Measurements from ENCODE around the gene FAM20A. TPM values are rescaled to one million over a fixed set of nuclear protein-coding genes. Genes with fewer than 3 reads are reported as not detected.

Gene FAM20A
- total RNA-seq, 5 donors from 2014 or later (not counting 1 experiment from before 2014, with no cell fraction given), result 0.16 to 0.38 (median 0.35) TPM; not detected in 2

- Histone ChIP-seq H3K27ac (ENCODE audit: low read length) (no peak overlapping the region), H3K4me1 (ENCODE audit: control insufficient read depth in 1 of 2, extremely low read depth in 1 of 2, insufficient read depth in 2 of 2, low read length in 2 of 2) (no peaks in the 10 kb centered on the region), H3K36me3 (ENCODE audit: control insufficient read depth in 2 of 2, extremely low read depth in 1 of 2, insufficient read depth in 1 of 2, low read length in 1 of 2) (no peaks in the 10 kb centered on the region), H3K27me3 (replicated peaks in 1 of 2; ENCODE audit: control insufficient read depth in 2 of 2, extremely low read depth in 1 of 2, insufficient read depth in 2 of 2, low read length in 1 of 2) (peaks cover 0 to 7% of the 10 kb centered on the region in 2 experiments), H3K9me3 (peaks cover 7% of the 10 kb centered on the region), H3K4me3 (ENCODE audit: control insufficient read depth in 1 of 2, extremely low read depth in 1 of 2, low read length in 1 of 2) (no peak overlapping the region)
- CTCF ChIA-PET, result no interaction called here
- peaks cover 11 to 17% of the 10 kb centered on the region in 2 donors for H3K27me3 Mint-ChIP-seq
- peaks cover 6 to 28% (median 27%) of the 10 kb centered on the region in 3 donors for H3K9me3 Mint-ChIP-seq
- WGBS (ENCODE audit: insufficient coverage), result no CpG with 5 or more reads among the region's 3 CpGs
- H3K4me3 Mint-ChIP-seq, result no peak overlapping the region
- H3K4me1 Mint-ChIP-seq, result no peaks in the 10 kb centered on the region
- DNase-seq, result no peak
- H3K27ac Mint-ChIP-seq, result no peak overlapping the region
- peaks cover 15% of the 10 kb centered on the region for H3K36me3 Mint-ChIP-seq
- ATAC-seq (replicated peaks in 1 of 4), result no peak
- POLR2A ChIA-PET, result no interaction called here
Measured at GRCh38 chr17:68612209-68612922, 11.2 kb upstream of the FAM20A start.

- Histone ChIP-seq H3K27me3 (replicated peaks in 1 of 2; ENCODE audit: control insufficient read depth in 2 of 2, extremely low read depth in 1 of 2, insufficient read depth in 2 of 2, low read length in 1 of 2) (peaks cover 0 to 8% of the 10 kb centered on the region in 2 experiments), H3K9me3 (peaks cover 7% of the 10 kb centered on the region), H3K4me1 (ENCODE audit: control insufficient read depth in 1 of 2, extremely low read depth in 1 of 2, insufficient read depth in 2 of 2, low read length in 2 of 2) (no peaks in the 10 kb centered on the region), H3K36me3 (ENCODE audit: control insufficient read depth in 2 of 2, extremely low read depth in 1 of 2, insufficient read depth in 1 of 2, low read length in 1 of 2) (no peaks in the 10 kb centered on the region), H3K27ac (ENCODE audit: low read length) (no peak overlapping the region), H3K4me3 (ENCODE audit: control insufficient read depth in 1 of 2, extremely low read depth in 1 of 2, low read length in 1 of 2) (no peak overlapping the region)
- Mint-ChIP-seq H3K9me3 (peaks cover 10 to 34% (median 28%) of the 10 kb centered on the region in 3 donors), H3K27me3 (peaks cover 8 to 16% of the 10 kb centered on the region in 2 donors), H3K27ac (no peak overlapping the region), H3K36me3 (peaks cover 15% of the 10 kb centered on the region), H3K4me1 (no peaks in the 10 kb centered on the region), H3K4me3 (no peak overlapping the region)
- WGBS (ENCODE audit: insufficient coverage), result 100% methylated on average over 1 of the region's 4 CpGs
- ChIA-PET POLR2A (no interaction called here), CTCF (no interaction called here)
- no peak for ATAC-seq (replicated peaks in 1 of 4)
- no peak for DNase-seq
Measured at GRCh38 chr17:68611353-68612208, 10.4 kb upstream of the FAM20A start.

- DNase-seq (no peak), ATAC-seq (replicated peaks in 1 of 4) (no peak)
- Mint-ChIP-seq H3K4me1 (no peaks in the 10 kb centered on the region), H3K36me3 (peaks cover 15% of the 10 kb centered on the region), H3K4me3 (no peak overlapping the region), H3K27me3 (peaks cover 12 to 22% of the 10 kb centered on the region in 2 donors), H3K9me3 (peaks cover 10 to 34% (median 28%) of the 10 kb centered on the region in 3 donors), H3K27ac (no peak overlapping the region)
- Histone ChIP-seq H3K27me3 (replicated peaks in 1 of 2; ENCODE audit: control insufficient read depth in 2 of 2, extremely low read depth in 1 of 2, insufficient read depth in 2 of 2, low read length in 1 of 2) (peaks cover 0 to 10% of the 10 kb centered on the region in 2 experiments), H3K4me3 (ENCODE audit: control insufficient read depth in 1 of 2, extremely low read depth in 1 of 2, low read length in 1 of 2) (no peak overlapping the region), H3K4me1 (ENCODE audit: control insufficient read depth in 1 of 2, extremely low read depth in 1 of 2, insufficient read depth in 2 of 2, low read length in 2 of 2) (no peaks in the 10 kb centered on the region), H3K27ac (ENCODE audit: low read length) (no peak overlapping the region), H3K9me3 (peaks cover 7% of the 10 kb centered on the region), H3K36me3 (ENCODE audit: control insufficient read depth in 2 of 2, extremely low read depth in 1 of 2, insufficient read depth in 1 of 2, low read length in 1 of 2) (no peaks in the 10 kb centered on the region)
- POLR2A ChIA-PET, result no interaction called here
- WGBS (ENCODE audit: insufficient coverage), result no CpG with 5 or more reads among the region's 1 CpG
- CTCF ChIA-PET, result no interaction called here
Measured at GRCh38 chr17:68610554-68610953, 9.4 kb upstream of the FAM20A start.

- CTCF ChIA-PET, result no interaction called here
Measured at GRCh38 chr17:68608515-68609130, 7.5 kb upstream of the FAM20A start.

GRCh38 chr17:68606451-68607307 lies 5.5 kb upstream of the FAM20A start:
- Histone ChIP-seq H3K27me3 (replicated peaks in 1 of 2; ENCODE audit: control insufficient read depth in 2 of 2, extremely low read depth in 1 of 2, insufficient read depth in 2 of 2, low read length in 1 of 2) (peaks cover 5 to 9% of the 10 kb centered on the region in 2 experiments), H3K4me3 (ENCODE audit: control insufficient read depth in 1 of 2, extremely low read depth in 1 of 2, low read length in 1 of 2) (no peak overlapping the region), H3K4me1 (ENCODE audit: control insufficient read depth in 1 of 2, extremely low read depth in 1 of 2, insufficient read depth in 2 of 2, low read length in 2 of 2) (no peaks in the 10 kb centered on the region), H3K36me3 (ENCODE audit: control insufficient read depth in 2 of 2, extremely low read depth in 1 of 2, insufficient read depth in 1 of 2, low read length in 1 of 2) (no peaks in the 10 kb centered on the region), H3K9me3 (peaks cover 7% of the 10 kb centered on the region), H3K27ac (ENCODE audit: low read length) (no peak overlapping the region)
- Mint-ChIP-seq H3K27ac (no peak overlapping the region), H3K9me3 (peaks cover 10 to 34% (median 28%) of the 10 kb centered on the region in 3 donors), H3K36me3 (peaks cover 15% of the 10 kb centered on the region), H3K27me3 (peaks cover 29 to 44% of the 10 kb centered on the region in 2 donors), H3K4me3 (no peak overlapping the region), H3K4me1 (peaks cover 0 to 6% (median 2%) of the 10 kb centered on the region in 3 donors)
- DNase-seq (no peak), ATAC-seq (replicated peaks in 1 of 4) (no peak)
- POLR2A ChIA-PET, result no interaction called here
- 75% methylated on average over 1 of the region's 2 CpGs for WGBS (ENCODE audit: insufficient coverage)
- CTCF ChIA-PET, result interaction anchor here in 1 of 2 donors (0.5 kb wide), 1 partner anchor 1314 kb away, joined by 3 read pairs; no protein-coding TSS in a partner anchor

More at GRCh38 chr17:68608515-68609130, 7.5 kb upstream of the FAM20A start:
- no CpG with 5 or more reads among the region's 1 CpG for WGBS (ENCODE audit: insufficient coverage)
- no peak overlapping the region for H3K27ac Mint-ChIP-seq
- H3K4me3 Mint-ChIP-seq, result no peak overlapping the region
- H3K9me3 Mint-ChIP-seq, result peaks cover 10 to 34% (median 28%) of the 10 kb centered on the region in 3 donors
- H3K36me3 ChIP-seq (ENCODE audit: control insufficient read depth in 2 of 2, extremely low read depth in 1 of 2, insufficient read depth in 1 of 2, low read length in 1 of 2), result no peaks in the 10 kb centered on the region
- POLR2A ChIA-PET, result no interaction called here
- H3K36me3 Mint-ChIP-seq, result peaks cover 15% of the 10 kb centered on the region
- H3K27me3 ChIP-seq (replicated peaks in 1 of 2; ENCODE audit: control insufficient read depth in 2 of 2, extremely low read depth in 1 of 2, insufficient read depth in 2 of 2, low read length in 1 of 2), result peaks cover under 1 to 4% of the 10 kb centered on the region in 2 experiments
- DNase-seq (no peak), ATAC-seq (replicated peaks in 1 of 4) (no peak)
- peaks cover 13 to 33% of the 10 kb centered on the region in 2 donors for H3K27me3 Mint-ChIP-seq
- no peaks in the 10 kb centered on the region for H3K4me1 ChIP-seq (ENCODE audit: control insufficient read depth in 1 of 2, extremely low read depth in 1 of 2, insufficient read depth in 2 of 2, low read length in 2 of 2)
- no peak overlapping the region for H3K4me3 ChIP-seq (ENCODE audit: control insufficient read depth in 1 of 2, extremely low read depth in 1 of 2, low read length in 1 of 2)
- H3K27ac ChIP-seq (ENCODE audit: low read length), result no peak overlapping the region
- peaks cover 7% of the 10 kb centered on the region for H3K9me3 ChIP-seq
- no peaks in the 10 kb centered on the region for H3K4me1 Mint-ChIP-seq
